ENCODE results near the gene PLCL2. TPM values are rescaled to one million over a fixed set of nuclear protein-coding genes. Genes with fewer than 3 reads are reported as not detected.
A peak's percentile ranks its signal among the peaks of the same experiment; 100 is the strongest.

Gene PLCL2
- polyA plus RNA-seq, 6 donors from 2014 or later: 65.7 to 92.7 (median 69.1) TPM

DNA sequence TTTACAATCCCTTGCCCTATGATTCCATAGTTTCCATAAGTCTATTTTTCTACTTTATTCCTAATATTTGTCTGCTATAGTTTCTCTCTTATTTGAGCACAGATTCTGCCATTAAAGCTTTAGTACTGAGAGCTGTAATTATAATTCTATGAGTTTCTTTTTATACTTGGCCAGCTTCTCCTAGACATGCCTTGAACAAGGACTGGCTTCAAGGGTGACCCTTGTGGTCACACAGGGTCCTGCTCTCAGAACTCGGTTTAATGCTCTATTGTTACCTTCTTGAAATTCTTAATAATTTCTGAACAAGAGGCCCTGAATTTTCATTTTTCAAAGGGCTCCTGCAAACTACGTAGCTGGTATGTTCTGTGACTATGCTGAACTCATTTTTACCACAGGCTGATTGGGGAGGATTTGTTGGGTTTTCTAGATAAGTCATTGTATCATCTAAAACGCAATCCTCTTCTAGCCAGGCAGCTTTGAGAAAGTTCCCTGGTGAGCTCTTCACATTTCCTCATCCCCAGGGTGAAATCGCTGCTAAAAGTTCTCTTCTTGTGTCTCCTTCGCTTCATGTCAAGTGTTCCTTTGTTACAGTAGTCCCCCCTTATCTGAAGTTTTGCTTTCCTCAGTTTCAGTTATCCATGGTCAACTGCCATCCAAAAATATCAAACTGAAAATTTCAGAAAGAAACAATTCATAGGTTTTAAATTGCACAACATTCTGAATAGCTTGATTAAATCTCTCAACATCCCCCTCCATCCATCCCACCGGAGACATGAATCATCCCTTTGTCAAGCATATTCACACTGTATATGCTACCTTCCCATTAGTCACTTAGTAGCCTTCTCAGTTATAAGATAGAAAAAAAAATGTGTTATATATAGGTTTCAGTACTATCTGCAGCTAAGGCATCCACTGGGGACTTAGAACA, 12.6 kb upstream of the PLCL2 start:
- no peak for DNase-seq
- peaks cover 6 to 9% (median 7%) of the 10 kb centered on the region in 3 donors for H3K4me1 Mint-ChIP-seq
- no peaks in the 10 kb centered on the region for H3K36me3 Mint-ChIP-seq
- no peak overlapping the region for H3K27ac Mint-ChIP-seq
- peaks cover 11 to 19% (median 15%) of the 10 kb centered on the region in 3 donors for H3K27me3 Mint-ChIP-seq
- no peak for ATAC-seq (ENCODE audit: low read depth in 2 of 2)
- no peaks in the 10 kb centered on the region for H3K9me3 Mint-ChIP-seq
- no peak overlapping the region for H3K4me3 Mint-ChIP-seq

DNA sequence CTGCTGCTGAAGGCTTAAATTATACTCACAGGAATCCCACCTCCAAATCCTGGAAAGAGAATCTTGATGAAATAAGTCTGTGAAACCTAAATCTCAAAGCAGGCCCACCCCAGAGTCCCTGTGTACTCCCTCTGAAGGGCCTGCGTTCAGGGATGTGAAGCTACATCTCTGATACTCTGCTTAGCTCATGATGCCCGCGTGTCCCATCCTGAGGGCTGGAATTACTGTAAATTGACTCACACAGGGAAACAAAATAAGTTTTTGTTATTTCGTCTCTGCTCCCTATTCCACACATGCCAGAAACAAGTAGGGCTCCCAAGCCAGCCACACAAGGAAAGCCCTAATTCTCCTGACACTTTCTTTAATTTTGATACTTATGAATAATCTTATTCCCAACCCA, 10.9 kb upstream of the PLCL2 start:
- H3K4me3 Mint-ChIP-seq: no peak overlapping the region
- H3K27ac Mint-ChIP-seq: no peak overlapping the region
- H3K27me3 Mint-ChIP-seq: peaks cover 6 to 19% (median 15%) of the 10 kb centered on the region in 3 donors
- H3K4me1 Mint-ChIP-seq: peaks cover 6 to 13% (median 9%) of the 10 kb centered on the region in 3 donors
- no peaks in the 10 kb centered on the region for H3K36me3 Mint-ChIP-seq
- H3K9me3 Mint-ChIP-seq: no peaks in the 10 kb centered on the region
- DNase-seq (no peak), ATAC-seq (ENCODE audit: low read depth in 2 of 2) (no peak)

DNA sequence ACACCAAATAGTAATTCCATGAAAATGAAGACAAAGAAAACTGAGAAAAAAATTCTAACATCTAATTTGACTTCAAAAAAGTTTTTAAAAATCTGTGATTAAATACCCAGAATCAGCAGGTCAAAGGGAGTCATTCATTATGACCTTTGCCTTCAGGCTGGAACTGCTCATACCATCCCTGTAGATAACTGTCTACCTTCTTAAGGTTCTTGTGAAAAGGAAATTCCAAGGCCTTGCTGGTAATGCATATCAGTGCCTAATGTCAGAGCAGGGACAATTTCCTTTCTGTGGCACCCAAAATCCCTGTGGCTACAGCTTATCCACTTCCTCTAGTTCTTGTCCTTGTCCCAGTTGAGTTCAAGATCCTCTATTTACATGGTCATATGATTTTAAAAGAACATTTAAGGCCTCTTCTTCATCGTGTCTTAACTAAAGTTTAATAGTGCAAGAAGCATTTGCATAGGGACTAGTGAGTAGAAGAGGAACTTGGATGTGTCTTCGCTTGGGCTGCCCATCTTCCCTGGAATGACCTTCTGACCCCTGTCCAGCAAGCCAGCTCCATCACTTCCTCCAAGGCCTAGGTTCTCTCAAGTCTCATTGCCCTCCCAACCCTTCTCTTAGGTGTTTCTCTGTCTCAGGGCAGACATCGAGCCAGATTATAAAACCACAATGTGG, 8.7 kb upstream of the PLCL2 start:
- H3K4me1 Mint-ChIP-seq: peaks cover 6 to 13% (median 9%) of the 10 kb centered on the region in 3 donors
- DNase-seq (no peak), ATAC-seq (ENCODE audit: low read depth in 2 of 2) (peak in 1 of 2 donors; percentile 20)
- H3K36me3 Mint-ChIP-seq: no peaks in the 10 kb centered on the region
- H3K4me3 Mint-ChIP-seq: no peak overlapping the region
- H3K27me3 Mint-ChIP-seq: peaks cover 6 to 19% (median 15%) of the 10 kb centered on the region in 3 donors
- no peaks in the 10 kb centered on the region for H3K9me3 Mint-ChIP-seq
- H3K27ac Mint-ChIP-seq: peak overlapping the region in 1 of 6 donors; percentile 29

DNA sequence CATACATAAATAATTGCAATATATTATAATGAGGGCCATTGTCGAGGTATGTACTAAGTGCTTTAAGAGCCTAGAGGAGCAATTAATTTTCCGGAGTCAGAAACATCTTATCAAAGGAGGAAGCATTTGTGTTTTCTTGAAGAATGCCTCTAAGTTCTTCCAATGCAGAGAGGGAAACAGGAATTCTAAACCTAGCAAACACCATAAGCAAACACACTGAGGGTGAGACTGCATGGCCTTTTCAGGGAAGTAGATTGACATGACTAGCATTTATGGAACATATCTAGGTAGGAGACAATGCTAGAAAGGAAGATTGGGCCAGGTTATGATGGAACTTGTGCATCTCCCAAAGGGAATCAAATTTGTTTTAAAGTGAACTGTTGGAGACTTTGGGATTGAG, 7.2 kb upstream of the PLCL2 start:
- no peak for ATAC-seq (ENCODE audit: low read depth in 2 of 2)
- no peaks in the 10 kb centered on the region for H3K9me3 Mint-ChIP-seq
- H3K4me3 Mint-ChIP-seq: no peak overlapping the region
- no peak overlapping the region for H3K27ac Mint-ChIP-seq
- DNase-seq: no peak
- peaks cover 6 to 13% (median 9%) of the 10 kb centered on the region in 3 donors for H3K4me1 Mint-ChIP-seq
- no peaks in the 10 kb centered on the region for H3K36me3 Mint-ChIP-seq
- peaks cover 3 to 14% (median 8%) of the 10 kb centered on the region in 3 donors for H3K27me3 Mint-ChIP-seq

DNA sequence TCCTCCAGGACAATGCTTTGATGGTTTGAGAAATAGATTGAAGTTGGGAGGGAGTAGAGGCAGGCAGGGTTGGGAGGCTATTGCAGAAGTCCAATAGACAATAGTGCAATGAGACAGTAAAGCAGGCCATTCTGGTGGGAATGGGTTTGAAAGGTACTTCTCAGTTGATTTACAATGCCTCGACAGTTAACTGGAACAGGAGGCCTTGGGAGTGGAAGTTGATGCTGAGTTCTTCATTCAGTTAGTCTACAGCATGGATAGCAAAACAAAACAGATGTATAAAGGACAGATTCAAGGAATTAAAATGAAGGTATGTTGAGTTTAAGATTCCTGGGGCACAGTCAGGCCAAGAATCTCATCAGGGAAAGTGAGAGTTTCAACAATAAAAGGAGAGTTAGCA, 6.8 kb upstream of the PLCL2 start:
- H3K27ac Mint-ChIP-seq: no peak overlapping the region
- no peak for ATAC-seq (ENCODE audit: low read depth in 2 of 2)
- peaks cover 6 to 13% (median 13%) of the 10 kb centered on the region in 3 donors for H3K4me1 Mint-ChIP-seq
- H3K4me3 Mint-ChIP-seq: no peak overlapping the region
- peaks cover 0 to 10% (median 4%) of the 10 kb centered on the region in 3 donors for H3K27me3 Mint-ChIP-seq
- no peaks in the 10 kb centered on the region for H3K36me3 Mint-ChIP-seq
- no peak for DNase-seq
- H3K9me3 Mint-ChIP-seq: no peaks in the 10 kb centered on the region

DNA sequence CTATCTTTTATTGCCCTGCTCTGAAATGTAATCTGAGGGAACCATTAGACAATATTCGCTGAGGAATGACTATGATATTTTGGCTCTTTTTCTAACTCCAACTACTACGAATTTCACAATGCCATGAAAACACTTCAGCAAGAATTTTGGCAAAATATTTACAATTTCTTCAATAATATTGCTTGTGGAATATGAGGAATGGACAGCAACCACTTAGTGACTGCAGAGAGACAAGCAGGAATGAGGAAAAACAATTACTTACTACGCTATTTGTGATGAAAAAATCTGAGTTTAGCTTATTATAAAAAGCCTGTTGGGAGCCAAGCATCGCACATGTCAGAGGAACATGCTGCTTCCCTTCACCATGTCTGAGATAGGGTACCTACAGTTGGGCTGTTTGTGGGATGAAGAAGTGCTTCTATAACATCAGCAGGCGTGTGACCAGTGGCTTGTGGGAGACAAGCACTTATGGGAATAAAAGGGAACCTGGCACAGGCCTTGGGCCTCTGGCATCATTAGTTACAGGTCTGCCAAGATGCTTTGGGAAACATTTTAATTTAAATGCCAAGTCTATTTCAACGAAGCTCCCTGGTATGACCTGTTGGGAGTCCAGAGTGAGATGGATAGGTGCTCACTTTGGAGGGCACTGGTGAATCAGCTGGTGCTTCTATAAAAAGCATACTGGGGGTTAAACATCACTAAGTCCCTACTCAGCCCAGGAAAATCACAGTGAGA, 2.7 kb upstream of the PLCL2 start:
- peaks cover 16 to 27% (median 26%) of the 10 kb centered on the region in 3 donors for H3K4me1 Mint-ChIP-seq
- H3K27ac Mint-ChIP-seq: peak overlapping the region in 5 of 6 donors; percentile 13 to 98 (median 33)
- DNase-seq (no peak), ATAC-seq (ENCODE audit: low read depth in 2 of 2) (no peak)
- no peaks in the 10 kb centered on the region for H3K27me3 Mint-ChIP-seq
- H3K36me3 Mint-ChIP-seq: no peaks in the 10 kb centered on the region
- peak overlapping the region in 6 of 8 donors; percentile 10 to 90 (median 60) for H3K4me3 Mint-ChIP-seq
- H3K9me3 Mint-ChIP-seq: no peaks in the 10 kb centered on the region

DNA sequence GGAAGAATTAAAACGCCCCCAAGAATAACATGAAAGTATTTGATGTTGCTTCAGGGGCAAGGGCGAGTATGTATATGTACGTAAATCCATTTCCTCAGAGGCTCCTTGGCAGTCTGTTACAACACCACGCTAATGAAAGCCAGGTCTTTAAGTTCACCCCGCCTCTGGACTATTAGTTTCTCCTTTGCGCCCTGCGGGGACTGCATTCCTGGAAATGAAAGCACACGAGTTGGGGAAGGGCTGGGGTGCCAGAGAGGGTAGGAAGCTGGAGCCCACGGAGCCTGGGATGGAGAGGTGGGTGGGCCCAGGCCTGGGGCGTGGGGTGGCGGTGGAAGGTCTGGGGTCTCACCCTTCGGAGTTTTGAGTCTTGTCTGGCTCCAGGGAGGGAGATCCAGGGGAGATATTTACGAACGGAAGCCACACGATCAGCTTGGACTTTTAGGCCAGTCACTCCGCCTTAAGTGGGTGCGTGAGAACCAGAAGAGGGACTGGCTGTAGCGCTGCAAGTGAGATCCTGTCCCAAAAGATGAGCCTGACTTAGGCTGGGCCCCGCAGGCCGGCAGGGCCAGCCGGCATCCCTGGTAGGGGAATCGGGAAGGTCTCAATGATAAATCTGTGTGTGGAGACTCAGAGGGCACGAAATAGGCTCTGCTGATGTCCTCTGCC, 1.6 kb upstream of the PLCL2 start:
- Mint-ChIP-seq H3K4me3 (peak overlapping the region; percentile 73 to 96 (median 87)), H3K9me3 (no peaks in the 10 kb centered on the region), H3K36me3 (no peaks in the 10 kb centered on the region), H3K27ac (peak overlapping the region; percentile 5 to 98 (median 88)), H3K27me3 (no peaks in the 10 kb centered on the region), H3K4me1 (peaks cover 28 to 38% (median 29%) of the 10 kb centered on the region in 3 donors)
- ATAC-seq (ENCODE audit: low read depth in 2 of 2) (no peak), DNase-seq (no peak)

DNA sequence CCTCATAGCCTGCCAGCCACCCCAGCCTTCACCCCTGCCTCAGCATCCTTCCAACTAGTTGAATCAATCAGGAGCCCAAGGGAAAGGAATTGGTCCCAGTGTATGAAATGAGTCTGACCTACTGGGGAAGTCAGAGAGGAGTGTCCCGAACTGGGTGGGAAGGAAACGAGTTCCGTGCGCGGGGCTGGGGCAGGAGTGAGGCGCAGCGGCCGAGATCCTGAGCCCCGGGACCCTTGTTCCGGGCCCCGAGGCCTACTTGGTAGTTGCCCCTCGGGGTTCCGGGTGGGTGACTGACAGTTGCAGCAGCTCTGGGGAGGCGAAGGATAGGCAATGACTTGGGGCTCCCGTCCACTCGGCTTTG, 1.1 kb upstream of the PLCL2 start:
- H3K27me3 Mint-ChIP-seq: no peaks in the 10 kb centered on the region
- peak overlapping the region; percentile 73 to 96 (median 87) for H3K4me3 Mint-ChIP-seq
- no peak for ATAC-seq (ENCODE audit: low read depth in 2 of 2)
- no peak for DNase-seq
- no peaks in the 10 kb centered on the region for H3K36me3 Mint-ChIP-seq
- H3K27ac Mint-ChIP-seq: peak overlapping the region; percentile 45 to 98 (median 88)
- no peaks in the 10 kb centered on the region for H3K9me3 Mint-ChIP-seq
- H3K4me1 Mint-ChIP-seq: peaks cover 32 to 43% (median 33%) of the 10 kb centered on the region in 3 donors

DNA sequence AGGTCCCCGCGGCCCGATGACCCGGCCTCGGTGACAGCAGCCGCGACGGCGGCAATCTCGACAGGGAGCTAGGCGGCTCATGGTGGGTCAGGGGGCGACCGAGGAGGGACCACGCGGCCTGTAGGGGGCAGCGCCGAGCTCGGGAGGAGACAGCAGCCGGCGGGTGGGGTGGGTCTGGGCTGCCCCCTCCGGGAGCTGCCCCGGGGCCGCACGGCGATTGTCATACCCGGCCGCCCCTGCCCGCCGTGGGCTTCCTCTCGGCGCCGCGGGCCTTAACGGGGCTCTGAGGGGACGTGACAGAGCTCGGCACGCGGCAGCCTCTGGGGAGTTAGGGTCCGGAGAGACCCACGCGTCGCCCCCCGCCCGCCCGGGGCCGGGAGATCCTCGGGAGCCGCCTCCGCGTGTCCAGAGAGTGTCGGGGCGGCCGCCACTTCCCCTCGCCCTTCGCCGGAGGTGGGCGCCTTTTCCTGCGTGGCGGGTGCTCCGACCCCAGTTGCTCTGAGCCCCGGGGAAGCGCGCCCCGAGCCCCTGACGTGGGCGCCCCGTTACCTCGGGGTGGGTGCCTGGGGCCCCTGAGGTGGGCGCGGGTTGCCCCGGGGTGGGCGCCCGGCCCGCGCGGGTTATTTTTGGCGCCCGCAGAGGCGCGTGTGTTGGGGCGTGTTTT, 539 bp upstream of the PLCL2 start:
- peak overlapping the region; percentile 89 to 99 (median 96) for H3K4me3 Mint-ChIP-seq

DNA sequence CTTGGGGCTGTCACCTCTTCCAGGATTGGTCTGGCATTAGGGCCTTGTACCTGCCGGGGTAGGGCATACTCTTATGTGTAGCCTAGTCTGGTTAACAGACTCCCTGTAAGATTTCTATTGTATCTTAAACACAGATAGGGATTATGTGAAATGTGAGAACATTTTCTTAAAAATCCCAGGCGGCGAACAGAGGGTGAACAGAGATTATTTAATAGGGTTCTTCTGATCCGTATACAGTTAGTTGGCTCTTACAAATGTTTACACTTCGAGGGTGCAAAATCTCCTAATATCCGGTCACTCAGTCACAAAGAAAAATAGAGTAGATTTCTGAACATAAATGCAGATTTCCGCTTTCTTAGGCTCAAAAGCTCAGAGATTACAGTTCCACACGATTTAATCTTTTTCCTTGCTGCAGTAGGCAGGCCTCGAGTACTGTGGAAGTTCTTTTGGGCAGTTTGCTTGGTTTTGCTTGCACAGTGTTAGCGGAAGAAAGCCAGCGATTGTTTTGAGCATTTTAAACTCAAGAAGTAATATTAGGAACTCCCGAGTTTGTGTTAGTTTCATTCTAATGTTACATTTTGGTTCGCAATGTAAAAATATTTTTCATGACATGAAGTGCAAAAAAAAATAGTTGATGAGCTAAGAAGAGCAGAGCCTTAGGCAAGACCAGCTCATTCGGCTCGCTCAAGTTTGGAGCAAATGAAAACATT, 993 bp downstream of the PLCL2 start:
- DNase-seq (no peak), ATAC-seq (ENCODE audit: low read depth in 2 of 2) (peak; percentile 24 to 25)
- Mint-ChIP-seq H3K36me3 (no peaks in the 10 kb centered on the region), H3K27ac (peak overlapping the region; percentile 88 to 98 (median 96)), H3K4me1 (peaks cover 53 to 64% (median 53%) of the 10 kb centered on the region in 3 donors), H3K4me3 (peak overlapping the region; percentile 96 to 99 (median 96)), H3K9me3 (no peaks in the 10 kb centered on the region), H3K27me3 (no peaks in the 10 kb centered on the region)

More for the DNA sequence above, 539 bp upstream of the PLCL2 start:
- DNase-seq (peak; percentile 67), ATAC-seq (ENCODE audit: low read depth in 2 of 2) (peak; percentile 51 to 56)
- peaks cover 38 to 49% (median 38%) of the 10 kb centered on the region in 3 donors for H3K4me1 Mint-ChIP-seq
- H3K27me3 Mint-ChIP-seq: no peaks in the 10 kb centered on the region
- peak overlapping the region; percentile 94 to 99 (median 98) for H3K27ac Mint-ChIP-seq
- no peaks in the 10 kb centered on the region for H3K9me3 Mint-ChIP-seq
- no peaks in the 10 kb centered on the region for H3K36me3 Mint-ChIP-seq

DNA sequence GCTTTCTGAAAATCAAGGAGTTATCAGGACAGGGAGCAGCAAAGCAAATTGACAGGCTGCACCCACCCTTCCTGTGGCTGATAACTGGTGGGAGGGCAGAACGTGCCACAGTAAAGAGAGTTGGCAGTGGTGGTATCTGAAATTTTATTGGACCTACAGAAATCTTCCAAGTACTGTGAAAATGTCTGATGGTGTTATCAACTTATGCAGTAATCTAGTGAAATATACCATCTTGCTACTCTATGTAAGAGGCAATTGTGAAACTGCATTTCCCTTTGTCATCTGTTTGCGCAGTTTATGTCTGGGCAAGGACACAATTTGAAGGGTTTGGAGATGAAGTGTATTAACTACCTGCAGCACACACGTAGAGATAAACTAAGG, 1.5 kb downstream of the PLCL2 start:
- Mint-ChIP-seq H3K4me1 (peaks cover 58 to 69% (median 59%) of the 10 kb centered on the region in 3 donors), H3K27ac (peak overlapping the region; percentile 88 to 98 (median 96)), H3K4me3 (peak overlapping the region; percentile 96 to 99 (median 96)), H3K27me3 (no peaks in the 10 kb centered on the region), H3K36me3 (no peaks in the 10 kb centered on the region), H3K9me3 (no peaks in the 10 kb centered on the region)
- no peak for DNase-seq
- ATAC-seq (ENCODE audit: low read depth in 2 of 2): no peak

DNA sequence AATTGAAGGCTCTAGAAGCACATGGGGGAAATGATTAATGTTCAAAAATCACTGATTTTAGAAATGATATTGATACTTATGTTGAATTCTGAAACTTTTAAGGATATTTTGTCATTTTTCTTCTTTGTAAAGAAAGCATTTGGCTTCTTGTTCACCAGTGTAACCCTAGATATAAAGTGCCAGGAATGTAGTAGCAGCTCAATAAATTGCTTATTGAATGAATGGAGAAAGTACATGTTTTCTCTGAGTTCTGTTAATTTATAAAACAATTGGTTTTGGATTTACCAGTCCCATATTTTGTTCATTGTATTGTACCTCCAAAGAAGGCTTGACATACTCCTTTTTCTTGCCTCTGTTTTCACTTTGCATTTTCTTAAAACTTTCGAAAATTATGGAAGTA, 2.4 kb downstream of the PLCL2 start:
- Mint-ChIP-seq H3K27ac (peak overlapping the region in 5 of 6 donors; percentile 45 to 98 (median 97)), H3K27me3 (no peaks in the 10 kb centered on the region), H3K4me3 (peak overlapping the region; percentile 96 to 99 (median 96)), H3K36me3 (no peaks in the 10 kb centered on the region), H3K9me3 (no peaks in the 10 kb centered on the region), H3K4me1 (peaks cover 67 to 78% (median 67%) of the 10 kb centered on the region in 3 donors)
- ATAC-seq (ENCODE audit: low read depth in 2 of 2): no peak
- no peak for DNase-seq

Measured in naive B cell (primary cell).